ENCODE measurements around the gene DUSP16. TPM values are rescaled to one million over a fixed set of nuclear protein-coding genes. Genes with fewer than 3 reads are reported as not detected.

The DUSP16 gene
- polyA plus RNA-seq, 1 donor from 2014 or later, result 42.5 TPM

GRCh38 chr12:12538535-12538934 is 24.1 kb downstream of the DUSP16 start (continued):
- TF ChIP-seq MXI1 (conservative IDR thresholded peaks at IDR 0.05; ENCODE audit: poor library complexity, severe bottlenecking), result no peak
- no peak for TF ChIP-seq POLR2AphosphoS5 (IDR thresholded peaks at IDR 0.05)
- TF ChIP-seq SMC3 (conservative IDR thresholded peaks at IDR 0.05; ENCODE audit: poor library complexity), result no peak

GRCh38 chr12:12537421-12537820 is 25.2 kb downstream of the DUSP16 start:
- H4K20me1 ChIP-seq (ENCODE audit: insufficient read depth), result no peaks in the 10 kb centered on the region
- no peak overlapping the region for H3K27ac ChIP-seq (ENCODE audit: low read length)
- no peaks in the 10 kb centered on the region for H3K9me2 ChIP-seq (ENCODE audit: insufficient read depth, low read length)
- H3K27me3 ChIP-seq (ENCODE audit: insufficient read depth, low read depth, low read length), result no peaks in the 10 kb centered on the region
- H3K4me3 ChIP-seq (ENCODE audit: low read length), result no peak overlapping the region
- H3K79me2 ChIP-seq (replicated peaks; ENCODE audit: insufficient read depth, low read length), result no peaks in the 10 kb centered on the region
- TF ChIP-seq REST (IDR thresholded peaks at IDR 0.05; ENCODE audit: borderline replicate concordance) (no peak), SMC3 (conservative IDR thresholded peaks at IDR 0.05; ENCODE audit: poor library complexity) (no peak), POLR2AphosphoS5 (IDR thresholded peaks at IDR 0.05) (no peak), RAD21 (conservative IDR thresholded peaks at IDR 0.05) (no peak), EZH2 (IDR thresholded peaks at IDR 0.05; ENCODE audit: borderline replicate concordance, insufficient read depth, low read length, poor library complexity, severe bottlenecking) (no peak), TAF1 (IDR thresholded peaks at IDR 0.05; ENCODE audit: low read depth) (no peak), CTCF (IDR thresholded peaks at IDR 0.05; ENCODE audit: poor library complexity, severe bottlenecking) (no peak), MXI1 (conservative IDR thresholded peaks at IDR 0.05; ENCODE audit: poor library complexity, severe bottlenecking) (no peak), EP300 (conservative IDR thresholded peaks at IDR 0.05; ENCODE audit: poor library complexity, severe bottlenecking) (no peak)
- no peak overlapping the region for H2AFZ ChIP-seq (ENCODE audit: low read depth, low read length)
- no peaks in the 10 kb centered on the region for H3K36me3 ChIP-seq (ENCODE audit: insufficient read depth, low read length)
- H3K4me2 ChIP-seq (ENCODE audit: low read length), result no peak overlapping the region
- no peak overlapping the region for H3K9ac ChIP-seq (ENCODE audit: low read length)
- no peaks in the 10 kb centered on the region for H3K9me3 ChIP-seq (ENCODE audit: low read length)
- H3F3A ChIP-seq (ENCODE audit: insufficient read depth, low read length, poor library complexity, severe bottlenecking), result no peaks in the 10 kb centered on the region

- Histone ChIP-seq H3K9me2 (ENCODE audit: insufficient read depth, low read length) (no peaks in the 10 kb centered on the region), H3K9me3 (ENCODE audit: low read length) (no peaks in the 10 kb centered on the region), H3K36me3 (ENCODE audit: insufficient read depth, low read length) (no peaks in the 10 kb centered on the region), H3K27me3 (ENCODE audit: insufficient read depth, low read depth, low read length) (no peaks in the 10 kb centered on the region), H3F3A (ENCODE audit: insufficient read depth, low read length, poor library complexity, severe bottlenecking) (no peaks in the 10 kb centered on the region), H3K27ac (ENCODE audit: low read length) (no peak overlapping the region), H2AFZ (ENCODE audit: low read depth, low read length) (no peak overlapping the region), H4K20me1 (ENCODE audit: insufficient read depth) (no peaks in the 10 kb centered on the region), H3K4me2 (ENCODE audit: low read length) (no peak overlapping the region), H3K4me3 (ENCODE audit: low read length) (no peak overlapping the region), H3K79me2 (replicated peaks; ENCODE audit: insufficient read depth, low read length) (no peaks in the 10 kb centered on the region), H3K9ac (ENCODE audit: low read length) (no peak overlapping the region)
- no peak for TF ChIP-seq REST (IDR thresholded peaks at IDR 0.05; ENCODE audit: borderline replicate concordance)
Measured at GRCh38 chr12:12534975-12535374, 27.7 kb downstream of the DUSP16 start.

Measured in neural cell (in vitro differentiated cells).